ENCODE data around the gene APP. TPM values are rescaled to one million over a fixed set of nuclear protein-coding genes. Genes with fewer than 3 reads are reported as not detected.

Gene APP
- total RNA-seq, 1 donor from 2014 or later = 306 TPM

- TF ChIP-seq EZH2phosphoT487 (IDR thresholded peaks at IDR 0.05) = no peak
- no peak for TF ChIP-seq EZH2 (IDR thresholded peaks at IDR 0.05)
- no peak for TF ChIP-seq CTCF (IDR thresholded peaks at IDR 0.05)
- peaks cover 25% of the 10 kb centered on the region for H3K4me1 Mint-ChIP-seq
- Histone ChIP-seq H3K4me1 (peaks cover 47% of the 10 kb centered on the region), H3K4me2 (no peak overlapping the region), H4K20me1 (ENCODE audit: low read depth) (peaks cover 16% of the 10 kb centered on the region), H3K36me3 (peaks cover 5% of the 10 kb centered on the region), H3K27me3 (no peaks in the 10 kb centered on the region), H3F3A (ENCODE audit: low read depth) (peaks cover 43% of the 10 kb centered on the region), H3K4me3 (no peak overlapping the region), H3K79me2 (ENCODE audit: low read depth) (peaks cover 51% of the 10 kb centered on the region), H3K27ac (no peak overlapping the region), H3K9me3 (ENCODE audit: low read depth) (no peaks in the 10 kb centered on the region), H3K9ac (no peak overlapping the region), H2AFZ (replicated peaks) (no peak overlapping the region)
- H3K36me3 Mint-ChIP-seq = peaks cover 25% of the 10 kb centered on the region
- no peaks in the 10 kb centered on the region for H3K27me3 Mint-ChIP-seq (ENCODE audit: insufficient read depth, low read depth)
- H3K9me3 Mint-ChIP-seq = no peaks in the 10 kb centered on the region
- no peak overlapping the region for H3K4me3 Mint-ChIP-seq
- DNase-seq (ENCODE audit: low spot score) = no peak
- H3K27ac Mint-ChIP-seq = no peak overlapping the region
These were observed 169.2 kb downstream of the APP start for GRCh38 chr21:26001356-26001755.

- H3K4me3 ChIP-seq = no peak overlapping the region
- TF ChIP-seq EZH2phosphoT487 (IDR thresholded peaks at IDR 0.05) = no peak
- TF ChIP-seq EZH2 (IDR thresholded peaks at IDR 0.05) = no peak
- TF ChIP-seq CTCF (IDR thresholded peaks at IDR 0.05) = peak; percentile 3
- no peaks in the 10 kb centered on the region for H3K9me3 ChIP-seq (ENCODE audit: low read depth)
- H3K27ac ChIP-seq = peak overlapping the region; percentile 96
- Mint-ChIP-seq H3K9me3 (no peaks in the 10 kb centered on the region), H3K4me3 (no peak overlapping the region), H3K27ac (no peak overlapping the region), H3K36me3 (peaks cover 25% of the 10 kb centered on the region), H3K4me1 (peaks cover 25% of the 10 kb centered on the region), H3K27me3 (ENCODE audit: insufficient read depth, low read depth) (no peaks in the 10 kb centered on the region)
- H4K20me1 ChIP-seq (ENCODE audit: low read depth) = peaks cover 16% of the 10 kb centered on the region
- H3K27me3 ChIP-seq = no peaks in the 10 kb centered on the region
- DNase-seq (ENCODE audit: low spot score) = peak; percentile 55
- H3F3A ChIP-seq (ENCODE audit: low read depth) = peaks cover 43% of the 10 kb centered on the region
- peaks cover 47% of the 10 kb centered on the region for H3K4me1 ChIP-seq
- H3K36me3 ChIP-seq = peaks cover 1% of the 10 kb centered on the region
- no peak overlapping the region for H2AFZ ChIP-seq (replicated peaks)
- no peak overlapping the region for H3K9ac ChIP-seq
- peak overlapping the region; percentile 74 for H3K4me2 ChIP-seq
- H3K79me2 ChIP-seq (ENCODE audit: low read depth) = peaks cover 40% of the 10 kb centered on the region
These were observed 170.5 kb downstream of the APP start for GRCh38 chr21:25999921-26000582.

DNA sequence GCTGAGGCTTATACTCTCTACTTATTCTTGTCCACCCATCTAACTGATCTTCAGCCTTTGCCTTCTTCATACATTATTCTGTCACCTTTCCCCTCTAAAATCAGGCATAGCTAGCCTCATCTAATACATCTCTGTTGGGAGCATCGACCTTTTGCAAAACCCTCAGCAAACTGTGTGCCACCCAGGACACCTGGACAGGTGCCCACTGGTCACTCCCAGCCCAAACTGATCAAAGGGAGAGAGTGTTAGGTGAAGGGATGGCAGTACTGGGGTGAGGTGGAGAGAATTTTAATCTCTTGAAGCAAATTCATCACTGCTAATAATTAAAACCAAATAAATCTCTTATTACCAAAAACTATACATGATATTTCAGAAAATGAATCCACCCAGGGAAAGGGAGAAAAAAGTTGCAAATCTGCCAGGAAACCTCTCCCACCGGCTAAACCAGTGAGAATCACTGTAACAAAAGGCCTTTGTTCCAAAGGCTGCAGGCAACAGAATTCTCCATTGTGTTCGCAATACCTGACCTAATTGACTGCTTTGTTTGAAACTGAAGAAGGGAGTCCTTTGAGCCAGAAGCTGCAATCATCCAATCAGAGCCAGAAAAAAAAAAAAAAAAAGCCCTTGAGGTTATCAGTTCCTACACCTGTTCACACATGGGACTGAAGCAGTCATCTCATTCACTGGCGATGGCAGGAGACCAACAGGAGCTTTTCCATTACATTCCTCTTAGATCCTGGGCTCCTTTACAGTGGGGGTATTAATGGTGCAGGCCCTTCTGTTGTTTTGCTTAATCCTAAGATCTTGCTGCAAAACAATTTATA lies 172.6 kb downstream of the APP start:
- H3K4me3 ChIP-seq = no peak overlapping the region

More for the DNA sequence above, 172.6 kb downstream of the APP start:
- Histone ChIP-seq H3K4me1 (peaks cover 41% of the 10 kb centered on the region), H3K27me3 (no peaks in the 10 kb centered on the region), H3F3A (ENCODE audit: low read depth) (peaks cover 43% of the 10 kb centered on the region), H3K4me2 (peak overlapping the region; percentile 74), H3K9me3 (ENCODE audit: low read depth) (no peaks in the 10 kb centered on the region), H3K79me2 (ENCODE audit: low read depth) (peaks cover 33% of the 10 kb centered on the region), H3K9ac (no peak overlapping the region), H4K20me1 (ENCODE audit: low read depth) (peaks cover 16% of the 10 kb centered on the region), H2AFZ (replicated peaks) (no peak overlapping the region), H3K36me3 (peaks cover 4% of the 10 kb centered on the region), H3K27ac (peak overlapping the region; percentile 96)
- TF ChIP-seq CTCF (IDR thresholded peaks at IDR 0.05) (no peak), EZH2phosphoT487 (IDR thresholded peaks at IDR 0.05) (peak; percentile 59), EZH2 (IDR thresholded peaks at IDR 0.05) (no peak)
- peak; percentile 88 for DNase-seq (ENCODE audit: low spot score)
- Mint-ChIP-seq H3K4me3 (no peak overlapping the region), H3K27me3 (ENCODE audit: insufficient read depth, low read depth) (no peaks in the 10 kb centered on the region), H3K27ac (no peak overlapping the region), H3K9me3 (no peaks in the 10 kb centered on the region), H3K4me1 (peaks cover 25% of the 10 kb centered on the region), H3K36me3 (peaks cover 27% of the 10 kb centered on the region)

Data from neural progenitor cell (in vitro differentiated cells).